Glomerular visceral epithelial cell (primary cell): ENCODE data around the gene MIPOL1.

ENCODE experiments used
- DNase-seq: peaks from one replicate; pipeline ENCODE4 v3.0.0-alpha.2; 2016; ENCODE audit errors: extremely low spot score

The MIPOL1 gene

GRCh38 chr14:37597914-37598746, 400.4 kb downstream of the MIPOL1 start:
- no peak for DNase-seq

- no peak for DNase-seq
Observed at GRCh38 chr14:37598747-37599506, 401.2 kb downstream of the MIPOL1 start.

GRCh38 chr14:37599507-37600368, 402.0 kb downstream of the MIPOL1 start:
- DNase-seq = no peak

- no peak for DNase-seq
Observed at GRCh38 chr14:37600880-37601741, 403.4 kb downstream of the MIPOL1 start.

- no peak for DNase-seq
Observed at GRCh38 chr14:37601865-37602264, 404.1 kb downstream of the MIPOL1 start.
